ACC112 (cell line): ENCODE measurements around the gene CREB3.

ENCODE experiments used
- H2AFZ ChIP-seq: fragments of 200-600 bp; sonication (generic); one replicate; pipeline ENCODE4 v1.6.0; 2017; ENCODE audit warnings: antibody characterized with exemption, low read length; ENCODE audit not compliant: unreplicated experiment
- H3K27ac ChIP-seq: fragments of 200-600 bp; sonication (generic); 2 replicates; pipeline ENCODE4 v1.5.1; 2014; ENCODE audit warnings: low read depth, mild to moderate bottlenecking, antibody characterized with exemption, low read length, moderate library complexity
- H3K27me3 ChIP-seq: fragments of 200-600 bp; sonication (generic); 2 replicates; pipeline ENCODE4 v1.6.1; 2014; ENCODE audit warnings: mild to moderate bottlenecking, antibody characterized with exemption, low read length, moderate library complexity, mixed read lengths; ENCODE audit not compliant: insufficient read depth
- H3K36me3 ChIP-seq: fragments of 200-600 bp; sonication (generic); 2 replicates; pipeline ENCODE4 v1.6.1; 2016; ENCODE audit warnings: mild to moderate bottlenecking, antibody characterized with exemption, low read length, moderate library complexity, mixed read lengths; ENCODE audit not compliant: insufficient read depth
- H3K4me1 ChIP-seq: fragments of 200-600 bp; sonication (generic); one replicate; pipeline ENCODE4 v1.6.1; 2016; ENCODE audit warnings: low read length, mixed read lengths; ENCODE audit not compliant: insufficient read depth, unreplicated experiment, control insufficient read depth
- H3K4me3 ChIP-seq: fragments of 200-600 bp; sonication (generic); 2 replicates; pipeline ENCODE4 v1.5.1; 2014; ENCODE audit warnings: mild to moderate bottlenecking, low read depth, low read length
- H3K79me2 ChIP-seq: fragments of 200-600 bp; sonication (generic); one replicate; pipeline ENCODE4 v1.6.0; 2016; ENCODE audit warnings: low read length; ENCODE audit not compliant: control insufficient read depth, unreplicated experiment, insufficient read depth

CREB3 gene

DNA sequence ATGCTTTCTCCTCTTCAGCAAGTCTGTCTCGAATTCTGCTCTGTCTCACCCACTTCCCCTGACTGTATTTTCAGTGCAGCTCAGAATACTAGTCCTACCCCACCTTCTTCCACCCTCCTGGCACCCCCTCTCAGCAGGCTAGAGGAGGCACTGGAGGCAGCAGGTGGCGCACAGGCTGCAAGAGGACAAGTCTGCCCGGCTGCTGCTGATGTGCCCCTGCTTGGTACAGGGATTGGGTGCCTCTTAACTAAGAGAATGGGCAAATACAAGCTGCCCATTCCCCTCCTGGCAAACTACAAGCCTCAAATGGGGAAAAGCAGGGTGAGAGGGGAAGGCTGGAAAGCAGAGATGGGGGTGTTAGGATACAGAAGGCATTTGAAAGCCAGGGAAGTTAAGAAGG, 5.5 kb upstream of the CREB3 start:
- Histone ChIP-seq H3K4me1 (peaks cover 42% of the 10 kb centered on the region), H3K27me3 (no peaks in the 10 kb centered on the region), H3K4me3 (peak overlapping the region; percentile 86), H3K79me2 (peaks cover 89% of the 10 kb centered on the region), H3K27ac (peak overlapping the region; percentile 87), H3K36me3 (peaks cover 29% of the 10 kb centered on the region), H2AFZ (no peak overlapping the region)

DNA sequence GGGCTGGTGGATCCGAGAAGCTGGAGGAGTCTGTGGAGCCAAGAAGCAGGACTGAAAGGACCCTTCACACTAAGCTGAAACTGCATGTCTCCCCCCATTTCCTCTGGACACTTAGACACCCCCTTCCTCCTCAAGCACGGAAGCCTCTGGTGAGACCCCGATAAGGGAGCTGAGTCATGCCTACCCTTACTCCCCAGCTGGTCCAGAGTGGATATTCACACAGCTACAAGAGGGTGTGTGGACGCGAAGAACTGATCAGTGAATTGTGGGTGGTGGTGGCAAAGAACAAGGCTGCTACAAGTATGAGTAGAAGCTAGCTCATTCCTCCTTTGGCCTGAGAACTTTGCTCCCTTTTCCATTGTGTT, 4.8 kb upstream of the CREB3 start:
- H3K27ac ChIP-seq: peak overlapping the region; percentile 87
- peaks cover 23% of the 10 kb centered on the region for H3K36me3 ChIP-seq
- no peak overlapping the region for H2AFZ ChIP-seq
- peak overlapping the region; percentile 86 for H3K4me3 ChIP-seq
- H3K27me3 ChIP-seq: no peaks in the 10 kb centered on the region
- H3K4me1 ChIP-seq: peaks cover 42% of the 10 kb centered on the region
- H3K79me2 ChIP-seq: peaks cover 84% of the 10 kb centered on the region

DNA sequence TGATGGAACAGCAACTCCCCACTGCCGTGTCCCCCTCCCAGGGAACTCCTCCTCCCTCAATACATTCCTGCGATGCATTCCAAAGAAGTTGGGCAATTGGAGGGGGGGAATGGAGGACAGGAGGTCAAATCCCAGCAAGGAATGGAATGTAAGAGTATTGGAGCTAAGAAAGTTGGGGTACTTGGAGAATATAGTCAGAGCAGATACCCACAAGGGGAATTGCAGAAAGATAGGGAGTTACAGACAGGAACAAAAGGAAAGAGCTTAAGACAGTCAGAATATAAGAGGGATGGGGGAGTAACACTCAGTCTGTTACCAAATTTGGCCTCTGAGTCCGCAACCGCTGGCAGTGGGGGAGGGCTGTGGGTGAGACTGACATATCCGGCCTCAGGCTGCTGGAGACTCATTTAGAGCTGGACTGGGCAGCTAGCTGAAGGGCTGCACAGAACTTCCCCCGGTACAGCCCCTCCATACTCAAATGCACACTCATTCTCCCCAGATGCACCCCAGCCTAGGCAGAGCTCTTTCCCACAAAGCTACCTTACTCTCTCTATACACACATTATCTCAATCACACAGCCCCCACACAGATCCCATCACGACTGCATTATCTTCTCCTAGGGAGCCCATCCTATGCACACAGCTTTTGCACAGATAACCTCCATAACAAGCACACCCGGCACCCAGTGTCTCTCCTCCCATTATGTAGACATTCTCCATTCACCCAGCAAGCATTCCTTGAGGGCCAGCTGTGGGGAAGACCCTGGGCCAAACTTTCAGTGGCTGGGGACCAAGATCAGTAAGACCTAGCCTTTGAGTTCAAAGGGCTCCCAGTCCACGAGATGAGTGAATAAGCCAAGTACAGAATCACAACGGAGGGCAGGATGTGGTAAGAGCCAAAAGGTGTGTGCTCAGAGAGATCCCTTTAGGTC, 4.2 kb upstream of the CREB3 start:
- H3K27me3 ChIP-seq: no peaks in the 10 kb centered on the region
- H2AFZ ChIP-seq: no peak overlapping the region
- H3K27ac ChIP-seq: peak overlapping the region; percentile 87
- H3K4me1 ChIP-seq: peaks cover 42% of the 10 kb centered on the region
- peaks cover 23% of the 10 kb centered on the region for H3K36me3 ChIP-seq
- peak overlapping the region; percentile 86 for H3K4me3 ChIP-seq
- H3K79me2 ChIP-seq: peaks cover 89% of the 10 kb centered on the region

DNA sequence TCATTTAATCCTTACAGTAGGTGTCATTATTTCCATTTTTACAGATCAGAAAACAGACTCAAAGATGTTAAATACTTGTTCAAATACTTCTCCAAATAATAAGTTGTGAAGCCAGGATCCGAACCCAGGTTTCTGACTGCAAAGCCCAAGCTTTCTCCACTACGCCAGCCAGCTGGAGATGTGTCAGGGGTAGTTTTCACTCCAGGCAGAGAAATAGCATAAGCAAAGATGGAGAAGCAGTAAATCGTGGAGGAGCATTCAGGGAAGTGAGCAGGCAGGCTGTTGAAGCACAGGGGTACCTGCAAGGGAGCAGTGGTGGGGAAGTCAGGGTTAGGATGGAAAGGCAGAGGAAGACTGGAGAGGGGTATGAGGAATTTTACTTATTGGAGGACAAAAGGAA, 3.4 kb upstream of the CREB3 start:
- H3K36me3 ChIP-seq: peaks cover 16% of the 10 kb centered on the region
- H2AFZ ChIP-seq: no peak overlapping the region
- H3K27me3 ChIP-seq: no peaks in the 10 kb centered on the region
- peak overlapping the region; percentile 87 for H3K27ac ChIP-seq
- peak overlapping the region; percentile 86 for H3K4me3 ChIP-seq
- peaks cover 90% of the 10 kb centered on the region for H3K79me2 ChIP-seq
- H3K4me1 ChIP-seq: peaks cover 50% of the 10 kb centered on the region

DNA sequence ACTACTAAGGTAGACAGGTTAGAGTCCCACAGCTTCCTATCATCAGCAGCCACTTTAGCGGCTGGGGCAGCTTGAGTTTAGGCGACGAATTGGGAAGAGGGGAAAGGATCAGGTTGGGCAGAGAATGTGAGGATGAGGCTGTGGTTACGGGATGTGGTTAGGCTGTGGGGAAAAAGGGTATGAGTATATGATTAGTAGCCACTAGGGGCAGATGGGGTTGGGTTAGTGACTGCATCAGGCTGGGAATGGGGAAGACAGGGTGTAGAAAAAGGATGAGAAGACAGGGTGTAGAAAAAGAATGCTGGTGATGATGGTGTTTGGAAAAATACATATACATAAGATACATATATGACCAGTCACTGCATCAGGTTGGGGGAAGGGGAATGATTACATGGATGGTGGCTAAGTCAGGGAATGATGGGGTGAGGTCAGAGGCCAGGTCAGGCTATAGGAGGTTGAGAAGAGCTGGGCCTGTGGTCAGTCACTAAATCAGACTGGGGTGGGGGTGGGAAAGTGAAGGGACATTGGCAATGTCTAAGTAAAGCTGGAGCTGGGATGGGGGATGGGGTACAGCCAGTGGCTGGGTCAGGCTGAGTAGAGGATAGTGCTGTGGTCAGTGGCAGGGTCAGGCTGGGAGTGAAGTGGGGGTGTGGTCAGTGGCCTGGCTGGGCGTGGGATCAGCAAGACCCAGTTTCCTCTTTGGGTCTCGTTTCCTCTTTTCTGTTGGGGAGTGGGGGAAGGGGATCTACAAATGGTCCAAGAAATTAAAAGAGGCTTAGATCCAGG, 2.6 kb upstream of the CREB3 start:
- H3K79me2 ChIP-seq: peaks cover 90% of the 10 kb centered on the region
- H3K4me3 ChIP-seq: peak overlapping the region; percentile 86
- H2AFZ ChIP-seq: no peak overlapping the region
- no peaks in the 10 kb centered on the region for H3K27me3 ChIP-seq
- peak overlapping the region; percentile 87 for H3K27ac ChIP-seq
- peaks cover 54% of the 10 kb centered on the region for H3K4me1 ChIP-seq
- peaks cover 9% of the 10 kb centered on the region for H3K36me3 ChIP-seq

DNA sequence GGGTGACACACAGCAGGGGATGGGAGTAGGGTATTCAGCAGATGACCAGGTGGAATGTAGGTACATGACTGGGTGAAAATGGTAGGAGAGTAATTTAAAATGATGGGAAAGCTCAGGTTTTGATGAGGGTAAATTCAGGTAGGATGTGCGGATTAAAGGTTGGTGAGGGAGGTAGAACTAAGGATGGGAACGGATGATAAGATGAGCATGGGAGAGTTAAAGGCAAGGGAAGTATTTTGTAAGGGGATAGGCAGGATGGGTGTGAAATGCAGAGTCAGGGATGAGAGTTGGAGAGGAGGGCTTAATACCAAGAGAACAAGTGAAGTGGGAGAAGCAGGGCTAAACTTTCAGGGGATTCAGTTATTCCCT, 2.0 kb upstream of the CREB3 start:
- Histone ChIP-seq H3K27me3 (no peaks in the 10 kb centered on the region), H3K4me1 (peaks cover 54% of the 10 kb centered on the region), H3K27ac (peak overlapping the region; percentile 87), H3K79me2 (peaks cover 89% of the 10 kb centered on the region), H3K4me3 (peak overlapping the region; percentile 86), H3K36me3 (peaks cover 8% of the 10 kb centered on the region; the same call in 1 of the 2 replicates), H2AFZ (no peak overlapping the region)

DNA sequence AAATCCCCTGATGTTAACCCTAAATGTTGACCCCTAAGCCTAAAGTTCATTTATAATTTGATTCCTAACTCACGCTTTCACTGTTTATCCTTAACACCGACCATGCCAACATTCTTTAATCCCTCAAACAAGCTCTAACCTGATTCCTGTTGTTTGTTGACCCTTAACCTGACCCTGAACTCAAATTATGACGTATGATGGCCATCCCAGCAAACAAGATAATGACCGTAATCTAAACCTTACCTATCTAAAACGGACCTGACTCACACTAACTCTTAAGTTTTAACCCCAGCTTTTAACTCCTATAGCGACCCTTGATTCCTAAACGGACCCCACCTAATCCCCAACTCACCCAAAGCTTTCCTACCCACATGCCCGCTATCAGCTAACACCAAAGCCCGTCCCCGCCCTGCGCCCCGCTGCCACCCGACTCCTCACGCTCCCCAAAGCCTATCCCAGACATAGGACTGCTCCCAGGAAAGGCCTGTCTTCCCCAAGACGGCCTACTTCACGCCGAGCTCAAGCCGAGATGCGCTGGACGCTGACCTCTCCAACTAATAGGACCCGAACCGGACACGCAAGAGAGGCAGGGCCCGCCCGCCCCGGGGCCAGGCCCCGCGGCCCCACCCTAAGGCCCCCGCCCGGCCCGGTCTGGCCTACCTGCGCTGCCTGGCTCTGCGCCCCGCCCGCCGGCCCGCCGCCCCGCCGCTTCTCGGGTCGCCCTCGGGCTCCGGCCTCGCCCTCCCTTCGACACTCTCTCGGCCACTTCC, 866 bp upstream of the CREB3 start:
- H3K36me3 ChIP-seq: peaks cover 10% of the 10 kb centered on the region; the same call in 1 of the 2 replicates
- peak overlapping the region; percentile 87 for H3K27ac ChIP-seq
- H3K4me1 ChIP-seq: peaks cover 50% of the 10 kb centered on the region
- H2AFZ ChIP-seq: peak overlapping the region; percentile 28
- H3K4me3 ChIP-seq: peak overlapping the region; percentile 86
- no peaks in the 10 kb centered on the region for H3K27me3 ChIP-seq
- H3K79me2 ChIP-seq: peaks cover 80% of the 10 kb centered on the region

DNA sequence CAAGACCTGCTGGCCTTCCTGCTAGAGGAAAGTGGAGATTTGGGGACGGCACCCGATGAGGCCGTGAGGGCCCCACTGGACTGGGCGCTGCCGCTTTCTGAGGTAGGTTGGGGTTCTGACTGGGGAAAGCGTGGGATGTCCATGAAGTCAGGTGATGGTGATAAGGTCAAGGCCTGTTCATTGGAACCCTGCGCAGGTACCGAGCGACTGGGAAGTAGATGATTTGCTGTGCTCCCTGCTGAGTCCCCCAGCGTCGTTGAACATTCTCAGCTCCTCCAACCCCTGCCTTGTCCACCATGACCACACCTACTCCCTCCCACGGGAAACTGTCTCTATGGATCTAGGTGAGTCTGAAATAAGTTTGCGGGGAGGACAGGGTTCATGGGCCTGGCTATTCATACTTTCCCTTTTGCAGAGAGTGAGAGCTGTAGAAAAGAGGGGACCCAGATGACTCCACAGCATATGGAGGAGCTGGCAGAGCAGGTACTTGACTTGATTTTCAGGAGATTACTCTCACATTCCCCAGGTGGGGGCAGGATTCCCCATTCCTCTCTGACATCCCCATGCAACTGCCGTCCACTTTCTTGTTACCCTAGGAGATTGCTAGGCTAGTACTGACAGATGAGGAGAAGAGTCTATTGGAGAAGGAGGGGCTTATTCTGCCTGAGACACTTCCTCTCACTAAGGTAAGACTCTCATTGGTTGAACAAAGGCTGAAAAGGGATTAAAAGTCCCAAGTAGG, 505 bp downstream of the CREB3 start:
- Histone ChIP-seq H3K79me2 (peaks cover 67% of the 10 kb centered on the region), H3K4me3 (peak overlapping the region; percentile 86), H3K27me3 (no peaks in the 10 kb centered on the region), H2AFZ (peak overlapping the region; percentile 77), H3K36me3 (peaks cover 20% of the 10 kb centered on the region), H3K27ac (peak overlapping the region; percentile 87), H3K4me1 (peaks cover 36% of the 10 kb centered on the region)

DNA sequence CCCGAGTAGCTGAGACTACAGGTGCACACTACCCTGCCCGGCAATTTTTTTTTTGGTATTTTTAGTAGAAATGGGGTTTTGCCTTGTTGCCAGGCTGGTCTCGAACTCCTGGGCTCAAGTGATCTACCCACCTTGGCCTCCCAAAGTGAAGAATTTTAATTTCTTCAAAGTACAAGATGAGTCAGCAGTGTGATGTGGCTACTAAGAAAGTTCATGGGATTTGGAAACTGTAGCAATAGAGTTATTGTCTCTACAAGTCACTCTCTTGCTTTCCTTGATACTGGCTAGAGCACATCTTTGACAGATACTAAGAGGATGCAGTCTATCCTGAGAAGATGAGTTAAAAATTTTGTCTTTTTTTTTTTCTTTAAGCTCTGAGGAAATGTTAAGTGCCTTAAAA, 1.6 kb downstream of the CREB3 start:
- peaks cover 58% of the 10 kb centered on the region for H3K79me2 ChIP-seq
- H3K27ac ChIP-seq: peak overlapping the region; percentile 87
- H3K4me3 ChIP-seq: peak overlapping the region; percentile 86
- no peak overlapping the region for H2AFZ ChIP-seq
- H3K36me3 ChIP-seq: peaks cover 20% of the 10 kb centered on the region
- H3K27me3 ChIP-seq: no peaks in the 10 kb centered on the region
- H3K4me1 ChIP-seq: peaks cover 27% of the 10 kb centered on the region

DNA sequence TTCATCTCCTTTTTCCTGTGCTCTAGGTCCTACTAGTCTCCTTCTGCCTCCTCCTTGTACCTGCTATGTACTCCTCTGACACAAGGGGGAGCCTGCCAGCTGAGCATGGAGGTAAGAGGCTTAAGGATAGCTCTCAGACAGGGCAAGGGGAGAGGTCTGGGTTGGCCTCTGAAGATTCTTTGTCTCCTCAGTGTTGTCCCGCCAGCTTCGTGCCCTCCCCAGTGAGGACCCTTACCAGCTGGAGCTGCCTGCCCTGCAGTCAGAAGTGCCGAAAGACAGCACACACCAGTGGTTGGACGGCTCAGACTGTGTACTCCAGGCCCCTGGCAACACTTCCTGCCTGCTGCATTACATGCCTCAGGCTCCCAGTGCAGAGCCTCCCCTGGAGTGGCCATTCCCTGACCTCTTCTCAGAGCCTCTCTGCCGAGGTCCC, 3.8 kb downstream of the CREB3 start:
- H3K27me3 ChIP-seq: no peaks in the 10 kb centered on the region
- H3K27ac ChIP-seq: no peak overlapping the region
- H3K4me1 ChIP-seq: peaks cover 12% of the 10 kb centered on the region
- H3K79me2 ChIP-seq: peaks cover 36% of the 10 kb centered on the region
- no peak overlapping the region for H2AFZ ChIP-seq
- H3K36me3 ChIP-seq: peaks cover 28% of the 10 kb centered on the region
- H3K4me3 ChIP-seq: no peak overlapping the region
